Type B pancreatic cell (in vitro differentiated cells): ENCODE data around the gene RNF150. TPM values are rescaled to one million over a fixed set of nuclear protein-coding genes. Genes with fewer than 3 reads are reported as not detected.

Source experiments
- DNase-seq: peaks from one replicate; pipeline ENCODE4 v3.0.0; 2021; ENCODE audit warnings: mixed read lengths; ENCODE audit not compliant: unreplicated experiment; ENCODE audit errors: extremely low spot score
- H3K27ac Mint-ChIP-seq: 2 replicates; pipeline ENCODE4 v1.8.0; 2021; ENCODE audit warnings: mild to moderate bottlenecking, mixed read lengths
- H3K27me3 Mint-ChIP-seq: 2 replicates; pipeline ENCODE4 v1.8.0; 2021; ENCODE audit warnings: mixed read lengths
- H3K36me3 Mint-ChIP-seq: 2 replicates; pipeline ENCODE4 v1.8.0; 2021; ENCODE audit warnings: mixed read lengths
- H3K4me1 Mint-ChIP-seq: one replicate; pipeline ENCODE4 v1.8.0; 2021; ENCODE audit warnings: mixed read lengths; ENCODE audit not compliant: unreplicated experiment
- H3K4me3 Mint-ChIP-seq: 2 replicates; pipeline ENCODE4 v1.8.0; 2021; ENCODE audit warnings: mild to moderate bottlenecking, mixed read lengths
- H3K9me3 Mint-ChIP-seq: 2 replicates; pipeline ENCODE4 v1.8.0; 2021; ENCODE audit warnings: mixed read lengths
- total RNA-seq: library from RNA; stranded (reverse); gene quantifications from 2 replicates; pipeline ENCODE4 v1.2.1, GENCODE V29; 2021; ENCODE audit warnings: low replicate concordance
- TF ChIP-seq, protein P1 (sequence below): fragments of 200-600 bp; sonication (generic); conservative IDR thresholded peaks from 2 replicates; pipeline ENCODE4 v1.5.0; 2021; ENCODE audit warnings: antibody characterized with exemption, mild to moderate bottlenecking

Gene RNF150
- total RNA-seq, 1 donor from 2014 or later: 34.0 TPM

DNA sequence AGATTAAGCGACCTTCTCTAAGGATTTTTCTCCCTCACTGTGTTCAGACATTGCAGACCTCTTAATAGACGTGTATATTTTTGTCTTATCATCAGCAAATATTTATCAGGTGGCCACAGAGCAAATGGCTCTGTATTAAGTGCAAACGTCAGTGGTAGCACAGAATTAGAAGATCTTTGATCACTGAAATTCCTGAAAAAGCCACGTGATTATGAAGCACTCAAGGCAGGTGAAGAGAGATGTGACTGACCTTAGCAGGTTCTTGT, 271.2 kb downstream of the RNF150 start:
- TF ChIP-seq, protein P1, sequence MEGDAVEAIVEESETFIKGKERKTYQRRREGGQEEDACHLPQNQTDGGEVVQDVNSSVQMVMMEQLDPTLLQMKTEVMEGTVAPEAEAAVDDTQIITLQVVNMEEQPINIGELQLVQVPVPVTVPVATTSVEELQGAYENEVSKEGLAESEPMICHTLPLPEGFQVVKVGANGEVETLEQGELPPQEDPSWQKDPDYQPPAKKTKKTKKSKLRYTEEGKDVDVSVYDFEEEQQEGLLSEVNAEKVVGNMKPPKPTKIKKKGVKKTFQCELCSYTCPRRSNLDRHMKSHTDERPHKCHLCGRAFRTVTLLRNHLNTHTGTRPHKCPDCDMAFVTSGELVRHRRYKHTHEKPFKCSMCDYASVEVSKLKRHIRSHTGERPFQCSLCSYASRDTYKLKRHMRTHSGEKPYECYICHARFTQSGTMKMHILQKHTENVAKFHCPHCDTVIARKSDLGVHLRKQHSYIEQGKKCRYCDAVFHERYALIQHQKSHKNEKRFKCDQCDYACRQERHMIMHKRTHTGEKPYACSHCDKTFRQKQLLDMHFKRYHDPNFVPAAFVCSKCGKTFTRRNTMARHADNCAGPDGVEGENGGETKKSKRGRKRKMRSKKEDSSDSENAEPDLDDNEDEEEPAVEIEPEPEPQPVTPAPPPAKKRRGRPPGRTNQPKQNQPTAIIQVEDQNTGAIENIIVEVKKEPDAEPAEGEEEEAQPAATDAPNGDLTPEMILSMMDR: no peak
- H3K4me1 Mint-ChIP-seq: peaks cover 17% of the 10 kb centered on the region
- no peaks in the 10 kb centered on the region for H3K27me3 Mint-ChIP-seq
- peaks cover 7% of the 10 kb centered on the region for H3K36me3 Mint-ChIP-seq
- H3K9me3 Mint-ChIP-seq: no peaks in the 10 kb centered on the region
- DNase-seq: no peak
- H3K4me3 Mint-ChIP-seq: no peak overlapping the region
- no peak overlapping the region for H3K27ac Mint-ChIP-seq

DNA sequence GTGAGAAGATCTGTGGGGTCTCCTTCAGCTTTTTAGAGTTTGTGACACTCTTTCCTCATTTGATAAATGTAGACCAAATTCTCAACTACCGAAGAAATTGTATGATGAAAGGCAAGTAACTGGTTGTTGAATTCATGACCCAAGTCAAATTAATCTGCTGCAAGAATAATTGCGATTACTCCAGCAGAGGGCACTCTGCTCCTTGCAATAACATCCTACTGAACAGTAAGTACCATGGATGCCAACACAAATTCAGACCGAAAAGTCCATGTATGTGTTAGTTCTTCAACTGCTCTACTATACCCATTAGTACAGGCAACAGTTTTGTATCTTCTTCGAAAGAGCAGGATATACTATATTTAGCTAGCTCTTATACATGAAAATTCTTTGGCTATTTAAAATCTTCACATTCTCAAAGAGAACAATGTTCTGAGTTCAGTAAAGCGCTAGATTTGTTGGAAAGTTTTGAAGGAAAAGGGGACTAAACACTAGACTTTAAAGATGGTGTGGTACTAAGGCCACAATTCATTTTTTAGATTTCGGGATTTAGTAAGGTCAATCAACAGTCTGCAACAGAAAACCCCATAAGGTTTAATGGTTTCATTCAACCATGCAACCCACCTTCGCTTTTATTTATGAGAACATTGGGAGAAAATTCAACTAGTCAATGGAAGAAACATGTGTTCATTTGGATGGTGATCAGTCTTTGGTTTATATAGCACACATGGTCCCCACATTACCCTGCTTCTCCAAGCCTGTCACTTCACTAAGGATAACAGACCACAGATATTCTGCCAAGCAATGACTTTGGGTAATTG, 271.7 kb downstream of the RNF150 start:
- H3K4me1 Mint-ChIP-seq: peaks cover 18% of the 10 kb centered on the region
- no peak overlapping the region for H3K4me3 Mint-ChIP-seq
- TF ChIP-seq, protein P1: peak; percentile 90
- DNase-seq: no peak
- H3K9me3 Mint-ChIP-seq: no peaks in the 10 kb centered on the region
- no peaks in the 10 kb centered on the region for H3K27me3 Mint-ChIP-seq
- H3K36me3 Mint-ChIP-seq: peaks cover 7% of the 10 kb centered on the region
- no peak overlapping the region for H3K27ac Mint-ChIP-seq

- no peak overlapping the region for H3K4me3 Mint-ChIP-seq
- peaks cover 17% of the 10 kb centered on the region for H3K4me1 Mint-ChIP-seq
- H3K27ac Mint-ChIP-seq: no peak overlapping the region
- H3K9me3 Mint-ChIP-seq: no peaks in the 10 kb centered on the region
- H3K27me3 Mint-ChIP-seq: no peaks in the 10 kb centered on the region
- peaks cover 3% of the 10 kb centered on the region for H3K36me3 Mint-ChIP-seq
- TF ChIP-seq, protein P1: no peak
- DNase-seq: no peak
Measured at GRCh38 chr4:140858897-140859296, 274.4 kb downstream of the RNF150 start.

- Mint-ChIP-seq H3K4me3 (no peak overlapping the region), H3K9me3 (no peaks in the 10 kb centered on the region), H3K4me1 (peaks cover 17% of the 10 kb centered on the region), H3K27me3 (no peaks in the 10 kb centered on the region), H3K36me3 (no peaks in the 10 kb centered on the region), H3K27ac (no peak overlapping the region)
- TF ChIP-seq, protein P1: no peak
- no peak for DNase-seq
Measured at GRCh38 chr4:140857111-140857510, 276.2 kb downstream of the RNF150 start.

DNA sequence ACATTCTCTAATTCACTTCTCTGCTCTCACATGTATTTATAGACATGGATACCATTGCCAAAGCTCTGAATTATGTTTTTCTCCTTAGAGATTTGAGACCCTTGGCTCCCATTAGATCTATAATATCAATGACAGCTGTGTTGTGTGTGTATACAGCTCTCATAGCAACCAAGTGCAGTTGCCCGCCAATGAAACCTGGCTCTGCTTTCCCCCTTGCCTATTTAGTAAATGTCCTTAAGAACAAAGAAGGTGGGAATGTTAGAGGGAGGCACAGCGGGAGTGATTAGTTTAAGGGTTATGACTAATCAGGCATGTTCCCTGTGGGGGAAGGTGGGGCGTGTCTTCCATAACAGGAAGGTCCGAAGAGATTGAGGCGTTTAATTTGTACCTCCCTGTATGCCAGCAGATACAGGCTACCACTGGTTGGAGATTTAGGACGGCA, 276.6 kb downstream of the RNF150 start:
- no peak overlapping the region for H3K4me3 Mint-ChIP-seq
- H3K4me1 Mint-ChIP-seq: peaks cover 16% of the 10 kb centered on the region
- H3K9me3 Mint-ChIP-seq: no peaks in the 10 kb centered on the region
- H3K27ac Mint-ChIP-seq: peak overlapping the region; percentile 40
- TF ChIP-seq, protein P1: no peak
- H3K36me3 Mint-ChIP-seq: no peaks in the 10 kb centered on the region
- no peaks in the 10 kb centered on the region for H3K27me3 Mint-ChIP-seq
- DNase-seq: no peak
